ENCODE results near the gene MFSD2B. TPM values are rescaled to one million over a fixed set of nuclear protein-coding genes. Genes with fewer than 3 reads are reported as not detected.

The MFSD2B gene
- total RNA-seq, 4 donors from 2014 or later = 0.16 TPM; not detected in 3

DNA sequence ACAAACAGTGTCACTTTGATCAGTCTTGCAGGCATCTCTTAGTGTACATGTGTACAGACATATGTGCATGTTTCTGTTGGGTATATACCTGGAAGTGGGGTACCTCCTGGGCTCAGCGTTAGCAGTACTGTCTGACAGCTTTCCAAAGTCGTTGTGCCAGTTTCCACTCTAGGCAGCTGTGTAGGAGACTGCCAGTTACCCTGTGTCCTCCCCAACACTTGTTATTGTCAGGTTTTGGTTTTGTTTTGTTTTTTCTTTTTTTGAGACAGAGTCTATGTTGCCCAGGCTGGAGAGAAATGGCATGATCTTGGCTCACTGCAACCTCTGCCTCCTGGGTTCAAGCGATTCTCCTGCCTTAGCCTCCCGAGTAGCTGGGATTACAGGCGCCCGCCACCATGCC, 45.9 kb downstream of the MFSD2B start:
- no peaks in the 10 kb centered on the region for H3K4me1 ChIP-seq
- H3K36me3 ChIP-seq = no peaks in the 10 kb centered on the region
- H3K4me3 ChIP-seq = no peak overlapping the region
- 92% methylated on average over 6 of the region's 6 CpGs; no CpG with 5 or more reads in 1 of the 2 donors for WGBS, 2 donors (ENCODE audit: low coverage in 1 of 2)
- intact Hi-C loops (cut with DNase I; ENCODE audit: low total_unique reads) (no loop called here), in situ Hi-C loops (cut with MboI; ENCODE audit: low pct_ligation_motif_present in 1 of 4, low pct_unique_long_range_greater_than_20kb in 1 of 4, low sequenced_read_pairs in 3 of 4) (no loop called here)
- H3K27me3 ChIP-seq = no peaks in the 10 kb centered on the region
- no peak overlapping the region for H3K27ac ChIP-seq
- DNase-seq = no peak
- TF ChIP-seq, protein P1, sequence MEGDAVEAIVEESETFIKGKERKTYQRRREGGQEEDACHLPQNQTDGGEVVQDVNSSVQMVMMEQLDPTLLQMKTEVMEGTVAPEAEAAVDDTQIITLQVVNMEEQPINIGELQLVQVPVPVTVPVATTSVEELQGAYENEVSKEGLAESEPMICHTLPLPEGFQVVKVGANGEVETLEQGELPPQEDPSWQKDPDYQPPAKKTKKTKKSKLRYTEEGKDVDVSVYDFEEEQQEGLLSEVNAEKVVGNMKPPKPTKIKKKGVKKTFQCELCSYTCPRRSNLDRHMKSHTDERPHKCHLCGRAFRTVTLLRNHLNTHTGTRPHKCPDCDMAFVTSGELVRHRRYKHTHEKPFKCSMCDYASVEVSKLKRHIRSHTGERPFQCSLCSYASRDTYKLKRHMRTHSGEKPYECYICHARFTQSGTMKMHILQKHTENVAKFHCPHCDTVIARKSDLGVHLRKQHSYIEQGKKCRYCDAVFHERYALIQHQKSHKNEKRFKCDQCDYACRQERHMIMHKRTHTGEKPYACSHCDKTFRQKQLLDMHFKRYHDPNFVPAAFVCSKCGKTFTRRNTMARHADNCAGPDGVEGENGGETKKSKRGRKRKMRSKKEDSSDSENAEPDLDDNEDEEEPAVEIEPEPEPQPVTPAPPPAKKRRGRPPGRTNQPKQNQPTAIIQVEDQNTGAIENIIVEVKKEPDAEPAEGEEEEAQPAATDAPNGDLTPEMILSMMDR (IDR thresholded peaks at IDR 0.05) = no peak
- TF ChIP-seq EP300 (IDR thresholded peaks at IDR 0.05; ENCODE audit: low read depth) (no peak), POLR2AphosphoS5 (IDR thresholded peaks at IDR 0.05) (no peak), POLR2A (IDR thresholded peaks at IDR 0.05) (no peak)
- no peaks in the 10 kb centered on the region for H3K9me3 ChIP-seq

- no peaks in the 10 kb centered on the region for H3K9me3 ChIP-seq
- H3K4me3 ChIP-seq = no peak overlapping the region
- no peak overlapping the region for H3K27ac ChIP-seq
- H3K4me1 ChIP-seq = no peaks in the 10 kb centered on the region
- no peaks in the 10 kb centered on the region for H3K36me3 ChIP-seq
- intact Hi-C loops (cut with DNase I; ENCODE audit: low total_unique reads) (no loop called here), in situ Hi-C loops (cut with MboI; ENCODE audit: low pct_ligation_motif_present in 1 of 4, low pct_unique_long_range_greater_than_20kb in 1 of 4, low sequenced_read_pairs in 3 of 4) (no loop called here)
- DNase-seq = no peak
- TF ChIP-seq POLR2AphosphoS5 (IDR thresholded peaks at IDR 0.05) (no peak), EP300 (IDR thresholded peaks at IDR 0.05; ENCODE audit: low read depth) (no peak), POLR2A (IDR thresholded peaks at IDR 0.05) (no peak)
- TF ChIP-seq, protein P1 (IDR thresholded peaks at IDR 0.05) = no peak
- H3K27me3 ChIP-seq = no peaks in the 10 kb centered on the region
- WGBS, 2 donors (ENCODE audit: low coverage in 1 of 2) = 80 to 82% methylated on average over 2 to 4 of the region's 4 CpGs
Measured at GRCh38 chr2:24058564-24059271, 48.8 kb downstream of the MFSD2B start.

DNA sequence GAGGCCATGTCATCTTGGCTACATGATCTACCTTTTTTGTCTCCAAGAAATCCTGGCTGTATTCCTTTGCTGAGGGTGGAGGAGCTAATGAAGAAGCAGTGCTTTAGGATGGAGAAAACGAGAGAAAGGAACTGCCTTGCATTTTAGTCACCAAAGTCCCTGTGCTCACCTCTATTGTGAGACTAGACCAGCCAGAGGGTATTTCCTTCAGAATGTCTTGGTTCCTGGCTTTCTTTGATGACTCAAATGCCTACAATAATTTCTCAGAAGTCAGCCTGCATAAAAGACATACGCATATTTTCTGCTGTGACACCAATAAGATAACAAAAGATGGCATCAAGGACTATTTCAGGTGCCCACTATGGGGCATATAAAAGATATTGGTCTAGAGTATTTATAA, 55.5 kb downstream of the MFSD2B start:
- H3K9me3 ChIP-seq = no peaks in the 10 kb centered on the region
- intact Hi-C loops (cut with DNase I; ENCODE audit: low total_unique reads) (no loop called here), in situ Hi-C loops (cut with MboI; ENCODE audit: low pct_ligation_motif_present in 1 of 4, low pct_unique_long_range_greater_than_20kb in 1 of 4, low sequenced_read_pairs in 3 of 4) (no loop called here)
- no peak for DNase-seq
- no peak overlapping the region for H3K27ac ChIP-seq
- no peak for TF ChIP-seq EP300 (IDR thresholded peaks at IDR 0.05; ENCODE audit: low read depth)
- TF ChIP-seq, protein P1 (IDR thresholded peaks at IDR 0.05) = no peak
- no peak for TF ChIP-seq POLR2A (IDR thresholded peaks at IDR 0.05)
- no peak for TF ChIP-seq POLR2AphosphoS5 (IDR thresholded peaks at IDR 0.05)
- H3K36me3 ChIP-seq = peaks cover 0 to 25% (median 10%) of the 10 kb centered on the region in 4 donors
- H3K4me3 ChIP-seq = no peak overlapping the region
- no peaks in the 10 kb centered on the region for H3K4me1 ChIP-seq
- 72 to 100% methylated on average over 1 to 2 of the region's 2 CpGs for WGBS, 2 donors (ENCODE audit: low coverage in 1 of 2)
- no peaks in the 10 kb centered on the region for H3K27me3 ChIP-seq

DNA sequence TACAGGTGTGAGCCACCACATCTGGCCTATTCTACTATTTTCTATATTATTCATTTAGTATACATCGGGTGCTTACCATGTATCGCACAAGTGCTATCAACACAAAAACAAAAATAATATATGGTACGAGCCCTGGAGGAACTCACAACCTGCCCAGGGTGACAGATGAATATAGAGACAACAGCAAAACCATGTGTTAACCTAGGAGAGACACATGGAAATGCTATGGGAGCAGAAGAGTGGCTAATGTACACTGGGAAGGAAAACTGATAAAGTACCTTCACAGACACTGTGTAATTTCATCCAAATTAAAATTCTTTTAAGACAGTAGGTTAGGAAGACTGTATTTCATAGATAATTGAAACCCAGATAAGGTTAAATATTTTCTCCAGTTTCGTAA, 62.4 kb downstream of the MFSD2B start:
- in situ Hi-C loops (cut with MboI; ENCODE audit: low pct_ligation_motif_present in 1 of 4, low pct_unique_long_range_greater_than_20kb in 1 of 4, low sequenced_read_pairs in 3 of 4) = loop anchor here in 1 of 4 donors (10.0 kb wide), 1 partner anchor 147 kb away; the partner anchor contains the start of gene ATAD2B
- Histone ChIP-seq H3K4me3 (no peak overlapping the region), H3K9me3 (no peaks in the 10 kb centered on the region), H3K27me3 (no peaks in the 10 kb centered on the region), H3K36me3 (peaks cover 0 to 28% (median 12%) of the 10 kb centered on the region in 4 donors), H3K4me1 (peaks cover 5 to 16% (median 9%) of the 10 kb centered on the region in 4 donors), H3K27ac (no peak overlapping the region)
- TF ChIP-seq POLR2AphosphoS5 (IDR thresholded peaks at IDR 0.05) (no peak), EP300 (IDR thresholded peaks at IDR 0.05; ENCODE audit: low read depth) (no peak), POLR2A (IDR thresholded peaks at IDR 0.05) (no peak)
- TF ChIP-seq, protein P1 (IDR thresholded peaks at IDR 0.05) = no peak
- WGBS, 2 donors (ENCODE audit: low coverage in 1 of 2) = 92% methylated on average over 2 to 4 of the region's 4 CpGs
- DNase-seq = no peak
- intact Hi-C loops (cut with DNase I; ENCODE audit: low total_unique reads) = no loop called here

Data from transverse colon (tissue), 4 donors.